Measurements from ENCODE around the gene TRAPPC11. TPM values are rescaled to one million over a fixed set of nuclear protein-coding genes. Genes with fewer than 3 reads are reported as not detected.

TRAPPC11 gene
- total RNA-seq = 10 to 100 TPM; 15.3 to 24.1 (median 19.6) TPM
- 10 to 100 TPM in 1 of 2 donors, 1 to 10 TPM in 1; 8.0 to 17.3 TPM for polyA plus RNA-seq
- long read RNA-seq, donor 1, full-length matches to known transcripts = 5 of 17 reads
- long read RNA-seq, donor 1, partial matches to known transcripts = 6 of 17 reads
- long read RNA-seq, donor 1, other reads (novel, unspliced or antisense) = 6 of 17 reads
- long read RNA-seq, donor 2, full-length matches to known transcripts = 10 of 19 reads
- long read RNA-seq, donor 2, partial matches to known transcripts = 5 of 19 reads
- long read RNA-seq, donor 2, other reads (novel, unspliced or antisense) = 4 of 19 reads
- long read RNA-seq, donor 3, full-length matches to known transcripts = 12 of 27 reads
- long read RNA-seq, donor 3, partial matches to known transcripts = 11 of 27 reads
- long read RNA-seq, donor 3, other reads (novel, unspliced or antisense) = 4 of 27 reads

DNA sequence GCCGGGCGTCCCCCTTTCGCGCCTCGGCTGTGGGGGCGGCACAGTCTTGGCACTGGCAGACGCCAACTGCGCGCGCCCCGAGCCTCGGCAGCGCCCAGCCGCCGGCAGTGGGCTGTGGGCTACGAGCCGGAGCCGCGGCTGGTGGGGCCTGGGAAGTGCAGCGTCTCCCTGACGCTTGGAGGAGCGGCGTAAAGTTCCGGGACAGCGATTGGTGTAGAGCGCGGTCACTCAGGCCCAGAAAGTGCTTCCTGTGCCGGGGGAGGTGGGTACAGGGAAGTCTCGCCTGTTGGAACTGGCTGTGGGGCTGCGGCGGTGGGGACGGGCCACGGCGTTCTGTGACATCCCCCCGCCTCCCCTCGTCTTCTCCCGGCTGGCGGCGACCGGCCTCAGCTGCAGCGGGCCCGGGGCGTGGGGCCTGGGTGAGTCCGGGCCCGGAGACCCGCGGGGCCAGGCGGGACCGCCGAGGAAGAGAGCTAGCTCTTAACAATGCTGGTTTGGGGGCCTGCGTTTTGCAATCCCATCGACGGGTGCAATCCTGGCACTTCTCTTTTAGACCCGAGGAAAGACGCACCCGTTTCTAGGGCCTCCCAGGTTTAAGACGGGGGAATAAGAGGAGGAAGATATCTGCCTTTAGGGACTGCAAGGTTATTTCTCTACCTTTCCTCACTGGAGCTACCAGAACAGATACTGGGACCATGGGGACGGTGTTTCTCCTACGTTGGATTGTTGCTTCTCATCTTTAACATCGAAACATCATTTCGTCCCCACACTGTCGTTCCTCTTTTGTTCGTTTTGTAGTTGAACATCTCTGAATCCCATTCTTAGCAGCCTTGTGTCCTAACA lies at the start of gene TRAPPC11, which contains the start of gene RWDD4:
TSS of gene TRAPPC11 (plus strand) at position 265 of the 843 bp plus-strand sequence. CDS start 4,575 bp downstream, outside the sequence.
TSS of gene RWDD4 (minus strand) at position 157 of the 843 bp plus-strand sequence. CDS start 233 bp downstream, outside the sequence.
- TF ChIP-seq, protein P1, sequence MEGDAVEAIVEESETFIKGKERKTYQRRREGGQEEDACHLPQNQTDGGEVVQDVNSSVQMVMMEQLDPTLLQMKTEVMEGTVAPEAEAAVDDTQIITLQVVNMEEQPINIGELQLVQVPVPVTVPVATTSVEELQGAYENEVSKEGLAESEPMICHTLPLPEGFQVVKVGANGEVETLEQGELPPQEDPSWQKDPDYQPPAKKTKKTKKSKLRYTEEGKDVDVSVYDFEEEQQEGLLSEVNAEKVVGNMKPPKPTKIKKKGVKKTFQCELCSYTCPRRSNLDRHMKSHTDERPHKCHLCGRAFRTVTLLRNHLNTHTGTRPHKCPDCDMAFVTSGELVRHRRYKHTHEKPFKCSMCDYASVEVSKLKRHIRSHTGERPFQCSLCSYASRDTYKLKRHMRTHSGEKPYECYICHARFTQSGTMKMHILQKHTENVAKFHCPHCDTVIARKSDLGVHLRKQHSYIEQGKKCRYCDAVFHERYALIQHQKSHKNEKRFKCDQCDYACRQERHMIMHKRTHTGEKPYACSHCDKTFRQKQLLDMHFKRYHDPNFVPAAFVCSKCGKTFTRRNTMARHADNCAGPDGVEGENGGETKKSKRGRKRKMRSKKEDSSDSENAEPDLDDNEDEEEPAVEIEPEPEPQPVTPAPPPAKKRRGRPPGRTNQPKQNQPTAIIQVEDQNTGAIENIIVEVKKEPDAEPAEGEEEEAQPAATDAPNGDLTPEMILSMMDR (IDR thresholded peaks at IDR 0.05) = peak in 5 of 9 donors; percentile 12 to 47 (median 35)

DNA sequence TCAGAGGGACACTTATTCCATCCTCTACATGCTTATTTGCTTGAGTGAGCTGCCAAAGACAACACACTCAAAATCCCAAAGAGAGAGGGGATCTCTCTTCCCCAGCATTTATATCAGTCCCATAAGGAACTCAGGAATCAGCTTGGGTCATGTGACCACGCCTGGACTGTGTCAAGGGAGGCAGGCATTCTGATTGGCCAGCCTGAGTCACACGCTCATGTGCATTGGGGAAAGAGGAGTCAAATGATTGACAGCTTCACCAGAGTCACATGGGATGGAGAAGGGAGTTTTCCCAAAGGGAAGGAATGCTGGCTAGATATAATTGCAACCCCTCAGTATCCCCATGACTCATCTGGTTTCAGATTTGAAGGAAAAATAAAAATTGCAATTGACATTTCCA lies 49.1 kb upstream of the TRAPPC11 start:
- Histone ChIP-seq H3K27me3 (peaks cover 0 to 15% (median 0%) of the 10 kb centered on the region in 7 donors), H3K4me3 (no peak overlapping the region), H3K4me1 (no peaks in the 10 kb centered on the region), H3K36me3 (no peaks in the 10 kb centered on the region), H3K27ac (no peak overlapping the region), H3K9me3 (no peaks in the 10 kb centered on the region)
- WGBS, 2 donors = 90 to 93% methylated on average over 2 of the region's 2 CpGs
- DNase-seq (no peak), ATAC-seq (peak in 4 of 8 donors; percentile 44 to 72 (median 64))
- intact Hi-C loops (cut with DNase I) = no loop called here
- TF ChIP-seq, protein P1 (IDR thresholded peaks at IDR 0.05) = no peak

More for the DNA sequence above, at the start of gene TRAPPC11, which contains the start of gene RWDD4:
- intact Hi-C loops (cut with DNase I) = loop anchor here in 8 of 10 donors (2.0 to 10.0 kb wide), 4 partner anchors 154 to 184 kb away; partner anchors contain the start of gene ING2 (in 2 of the 8)
- peak within 1 kb of the TSS; percentile 42 to 98 (median 82) for H3K4me3 ChIP-seq
- WGBS, 2 donors = 0 to 1% methylated on average over 52 to 57 of the region's 63 CpGs
- DNase-seq (peak; percentile 98 to 99), ATAC-seq (peak; percentile 100)
- H3K27ac ChIP-seq = peak within 1 kb of the TSS; percentile 52 to 98 (median 88)
- H3K9me3 ChIP-seq = no peaks in the 10 kb centered on the region
- no peaks in the 10 kb centered on the region for H3K27me3 ChIP-seq
- H3K4me1 ChIP-seq = peaks cover 3 to 33% (median 22%) of the 10 kb centered on the region in 9 donors
- peaks cover 0 to 32% (median 0%) of the 10 kb centered on the region in 9 donors for H3K36me3 ChIP-seq

DNA sequence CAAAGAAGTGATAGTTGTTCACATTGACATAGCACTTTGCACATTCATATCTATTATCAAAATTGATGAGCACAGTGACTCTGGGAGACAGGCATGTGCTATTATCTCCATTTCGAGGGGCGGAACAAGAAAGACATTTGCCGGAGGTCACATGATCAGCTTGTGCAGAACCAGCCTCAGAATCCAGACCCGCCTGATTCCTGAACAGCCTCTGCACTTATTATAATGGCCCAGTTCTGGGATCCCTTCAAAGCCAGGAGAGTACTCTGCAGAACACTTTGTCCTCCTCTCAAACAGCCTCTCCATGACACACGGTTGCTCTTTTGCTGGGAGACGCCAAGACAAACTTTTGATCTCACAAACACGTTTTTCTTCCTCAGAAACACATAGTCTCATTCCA lies 48.5 kb upstream of the TRAPPC11 start:
- Histone ChIP-seq H3K9me3 (no peaks in the 10 kb centered on the region), H3K27ac (no peak overlapping the region), H3K36me3 (no peaks in the 10 kb centered on the region), H3K4me1 (no peaks in the 10 kb centered on the region), H3K27me3 (peaks cover 0 to 15% (median 0%) of the 10 kb centered on the region in 7 donors), H3K4me3 (no peak overlapping the region)
- intact Hi-C loops (cut with DNase I) = no loop called here
- 50 to 61% methylated on average over 7 of the region's 7 CpGs for WGBS, 2 donors
- TF ChIP-seq, protein P1 (IDR thresholded peaks at IDR 0.05) = no peak
- DNase-seq = no peak
- ATAC-seq = peak in 1 of 8 donors; percentile 61
